HCT116 (cell line): ENCODE results near the gene SGSH. TPM values are rescaled to one million over a fixed set of nuclear protein-coding genes. Genes with fewer than 3 reads are reported as not detected.
A peak's percentile ranks its signal among the peaks of the same experiment; 100 is the strongest.

Experiments used
- ATAC-seq: fragments of 200-7000 bp; cut with Tn5 transposase; 2 replicates; pipeline ENCODE4 v1.9.1; 2020; ENCODE audit warnings: mild to moderate bottlenecking, moderate library complexity
- BruUV-seq: library from RNA; stranded (reverse); fragments of 400-500 nt; replicated peaks from 2 replicates; lab custom pipeline; 2021; lab: Mats Ljungman, UMichigan
- CTCF ChIA-PET: fragments of 300-600 bp; sonication (Branson Sonifier 250); formaldehyde crosslinking; loops from one replicate; lab custom pipeline; 2021; ENCODE audit warnings: antibody characterized with exemption; lab: Charles Lee
- POLR2A ChIA-PET: fragments of 300-600, 350-600 bp; sonication (Branson Sonifier 250); formaldehyde crosslinking; loops from one replicate; lab custom pipeline; 2021; ENCODE audit warnings: antibody characterized with exemption; lab: Charles Lee
- RAD21 ChIA-PET, 2 experiments: fragments of 300-600 bp; sonication (Branson Sonifier 250); formaldehyde crosslinking; loops; one replicate each; lab custom pipeline; 2023; ENCODE audit warnings: low total read pairs in 2 of 2; ENCODE audit not compliant: uncharacterized antibody in 2 of 2, unreplicated experiment in 2 of 2, low non-redundant PET in 1 of 2; lab: Charles Lee
- DNase-seq: peaks from one replicate; pipeline ENCODE4 v3.0.0-alpha.2; 2010; ENCODE audit warnings: low read depth, low spot score
- H2AFZ ChIP-seq: fragments of 200-600 bp; shearing (Covaris generic), sonication (generic); 2 replicates; pipeline ENCODE4 v1.6.1; 2017; ENCODE audit warnings: low read depth, mixed run types, mixed read lengths, antibody characterized with exemption, low read length; ENCODE audit not compliant: poor library complexity, severe bottlenecking
- H3K27ac ChIP-seq: 2 replicates; pipeline ENCODE4 v1.5.1; 2012; ENCODE audit warnings: low read depth, low read length
- H3K27me3 ChIP-seq: fragments of 200-600 bp; sonication (generic); 2 replicates; pipeline ENCODE4 v1.6.1; 2016; ENCODE audit warnings: mixed run types, low read length, mixed read lengths; ENCODE audit not compliant: insufficient read depth
- H3K36me3 ChIP-seq, 2 experiments: fragments of 200-500 bp in 1 of 2; fragments of 200-600 bp in 1 of 2; sonication (Bioruptor generic) in 1 of 2; sonication (generic) in 1 of 2; 2 replicates each; pipeline versions ENCODE4 v1.5.1 to v1.6.1; 2014 to 2016; ENCODE audit warnings: low read length in 2 of 2, inconsistent platforms in 1 of 2, mixed read lengths in 1 of 2, mixed run types in 1 of 2; ENCODE audit not compliant: insufficient read depth in 2 of 2, control insufficient read depth in 1 of 2
- H3K4me1 ChIP-seq, 2 experiments: fragments of 200-600 bp in 1 of 2; sonication (generic) in 1 of 2; 2 replicates each; pipeline versions ENCODE4 v1.5.1 to v1.6.1; 2012 to 2017; ENCODE audit warnings: low read length in 2 of 2, inconsistent platforms in 1 of 2, mild to moderate bottlenecking in 1 of 2, mixed read lengths in 1 of 2, mixed run types in 1 of 2, moderate library complexity in 1 of 2; ENCODE audit not compliant: insufficient read depth in 2 of 2, control insufficient read depth in 1 of 2
- H3K4me2 ChIP-seq: fragments of 200-600 bp; sonication (generic); 2 replicates; pipeline ENCODE4 v1.6.1; 2017; ENCODE audit warnings: mixed run types, low read length, mixed read lengths
- H3K4me3 ChIP-seq, 2 experiments: fragments of 200-600 bp in 1 of 2; sonication (generic) in 1 of 2; replicated peaks in 1 of 2; 2 replicates each; pipeline ENCODE4 v1.5.1; 2011 to 2016; ENCODE audit warnings: low read length in 2 of 2, control low read depth in 1 of 2, low read depth in 1 of 2, mild to moderate bottlenecking in 1 of 2, mixed read lengths in 1 of 2, mixed run types in 1 of 2
- H3K79me2 ChIP-seq: fragments of 200-600 bp; sonication (generic); 2 replicates; pipeline ENCODE4 v1.6.1; 2017; ENCODE audit warnings: mild to moderate bottlenecking, mixed run types, low read length, moderate library complexity, mixed read lengths; ENCODE audit not compliant: insufficient read depth
- H3K9ac ChIP-seq: fragments of 200-600 bp; sonication (generic); 2 replicates; pipeline ENCODE4 v1.6.1; 2016; ENCODE audit warnings: low read length, mixed read lengths
- H3K9me2 ChIP-seq: fragments of 200-600 bp; sonication (generic), shearing (Covaris generic); 2 replicates; pipeline ENCODE4 v1.6.1; 2017; ENCODE audit warnings: mixed run types, mild to moderate bottlenecking, moderate library complexity; ENCODE audit not compliant: insufficient read depth
- H3K9me3 ChIP-seq, 2 experiments: fragments of 200-500 bp in 1 of 2; fragments of 200-600 bp in 1 of 2; sonication (Bioruptor generic) in 1 of 2; sonication (generic) in 1 of 2; 2 replicates each; pipeline ENCODE4 v1.6.1; 2014 to 2017; ENCODE audit warnings: low read length in 2 of 2, mixed read lengths in 2 of 2, inconsistent platforms in 1 of 2, low read depth in 1 of 2, mild to moderate bottlenecking in 1 of 2, mixed run types in 1 of 2, moderate library complexity in 1 of 2; ENCODE audit not compliant: control insufficient read depth in 1 of 2, insufficient read depth in 1 of 2
- H4K20me1 ChIP-seq: fragments of 200-600 bp; sonication (generic), shearing (Covaris generic); 2 replicates; pipeline ENCODE4 v1.6.1; 2017; ENCODE audit warnings: mixed run types, mild to moderate bottlenecking, moderate library complexity; ENCODE audit not compliant: insufficient read depth
- ELF1 ChIP-seq: IDR thresholded peaks from 2 replicates; pipeline ENCODE4 v1.6.1; 2012; ENCODE audit warnings: low read depth, borderline replicate concordance
- EZH2phosphoT487 ChIP-seq: fragments of 200-600 bp; IDR thresholded peaks from 2 replicates; pipeline ENCODE4 v1.6.1; 2018; ENCODE audit warnings: antibody characterized with exemption, borderline replicate concordance
- JUND ChIP-seq: IDR thresholded peaks from 2 replicates; pipeline ENCODE4 v1.6.1; 2012
- POLR2A ChIP-seq: IDR thresholded peaks from 2 replicates; pipeline ENCODE4 v1.7.0; 2011; ENCODE audit warnings: borderline replicate concordance; ENCODE audit not compliant: insufficient read depth, insufficient read length; ENCODE audit errors: extremely low read depth
- POLR2AphosphoS5 ChIP-seq: IDR thresholded peaks from 2 replicates; pipeline ENCODE4 v1.6.1; 2011; ENCODE audit warnings: mild to moderate bottlenecking, low read depth, low read length, moderate library complexity
- SP1 ChIP-seq: IDR thresholded peaks from 2 replicates; pipeline ENCODE4 v1.6.1; 2012; ENCODE audit warnings: low read depth
- TCF7L2 ChIP-seq: IDR thresholded peaks from 2 replicates; pipeline ENCODE4 v1.7.0; 2011; ENCODE audit warnings: borderline replicate concordance, inconsistent platforms; ENCODE audit not compliant: insufficient read depth, insufficient read length; ENCODE audit errors: extremely low read depth
- YY1 ChIP-seq: IDR thresholded peaks from 2 replicates; pipeline ENCODE4 v1.6.1; 2011; ENCODE audit warnings: low read length, low read depth, moderate library complexity, mild to moderate bottlenecking; ENCODE audit not compliant: insufficient replicate concordance; ENCODE audit errors: extremely low read depth
- ZFX ChIP-seq: fragments of 450-650 bp; IDR thresholded peaks from 2 replicates; pipeline ENCODE4 v1.6.1; 2017
- intact Hi-C: fragments of 100-400 bp; cut with micrococcal nuclease; formaldehyde crosslinking; loops from 2 replicates; pipeline ENCODE4 v1.10.0; 2022
- total RNA-seq: library from RNA; stranded (reverse); gene quantifications from one replicate; pipeline ENCODE4 v1.2.1, GENCODE V29; 2021; ENCODE audit not compliant: unreplicated experiment
- TF ChIP-seq, protein P1 (sequence below): IDR thresholded peaks from 2 replicates; pipeline ENCODE4 v1.6.1; 2011; ENCODE audit warnings: mild to moderate bottlenecking, low read length, moderate library complexity; ENCODE audit not compliant: insufficient replicate concordance; ENCODE audit errors: extremely low read depth
- TF ChIP-seq, protein P2 (sequence below): IDR thresholded peaks from 2 replicates; pipeline ENCODE4 v1.6.1; 2012

The SGSH gene
- total RNA-seq, 1 experiment from 2014 or later = 34.4 TPM

DNA sequence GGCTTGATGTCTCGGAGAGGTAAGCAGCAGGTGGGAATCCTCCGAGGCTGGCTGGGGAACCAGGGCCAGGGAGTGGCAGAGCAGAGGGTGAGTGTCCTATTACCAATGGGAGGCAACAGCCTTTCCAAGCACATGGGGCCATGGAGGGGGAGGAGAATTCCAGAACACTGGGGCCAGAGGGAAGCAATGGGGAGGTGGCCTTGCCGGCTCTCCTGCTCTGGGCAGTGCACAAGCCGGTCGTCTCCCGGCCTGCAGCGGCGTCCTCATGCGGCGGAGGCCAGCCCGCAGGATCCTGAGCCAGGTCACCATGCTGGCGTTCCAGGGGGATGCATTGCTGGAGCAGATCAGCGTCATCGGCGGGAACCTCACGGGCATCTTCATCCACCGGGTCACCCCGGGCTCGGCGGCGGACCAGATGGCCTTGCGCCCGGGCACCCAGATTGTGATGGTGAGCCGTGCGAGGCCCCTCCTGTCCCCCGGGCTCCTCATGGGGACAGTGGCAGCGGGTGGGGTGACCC lies 21.9 kb downstream of the SGSH start:
- no peaks in the 10 kb centered on the region for H3K9me2 ChIP-seq
- no peaks in the 10 kb centered on the region; a peak in 1 of 4 replicates for H3K9me3 ChIP-seq
- TF ChIP-seq ELF1 (no peak), YY1 (no peak), EZH2phosphoT487 (no peak), TCF7L2 (no peak), POLR2AphosphoS5 (no peak), JUND (no peak), ZFX (no peak), SP1 (no peak), POLR2A (no peak)
- TF ChIP-seq, protein P1, sequence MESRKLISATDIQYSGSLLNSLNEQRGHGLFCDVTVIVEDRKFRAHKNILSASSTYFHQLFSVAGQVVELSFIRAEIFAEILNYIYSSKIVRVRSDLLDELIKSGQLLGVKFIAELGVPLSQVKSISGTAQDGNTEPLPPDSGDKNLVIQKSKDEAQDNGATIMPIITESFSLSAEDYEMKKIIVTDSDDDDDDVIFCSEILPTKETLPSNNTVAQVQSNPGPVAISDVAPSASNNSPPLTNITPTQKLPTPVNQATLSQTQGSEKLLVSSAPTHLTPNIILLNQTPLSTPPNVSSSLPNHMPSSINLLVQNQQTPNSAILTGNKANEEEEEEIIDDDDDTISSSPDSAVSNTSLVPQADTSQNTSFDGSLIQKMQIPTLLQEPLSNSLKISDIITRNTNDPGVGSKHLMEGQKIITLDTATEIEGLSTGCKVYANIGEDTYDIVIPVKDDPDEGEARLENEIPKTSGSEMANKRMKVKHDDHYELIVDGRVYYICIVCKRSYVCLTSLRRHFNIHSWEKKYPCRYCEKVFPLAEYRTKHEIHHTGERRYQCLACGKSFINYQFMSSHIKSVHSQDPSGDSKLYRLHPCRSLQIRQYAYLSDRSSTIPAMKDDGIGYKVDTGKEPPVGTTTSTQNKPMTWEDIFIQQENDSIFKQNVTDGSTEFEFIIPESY = no peak
- TF ChIP-seq, protein P2, sequence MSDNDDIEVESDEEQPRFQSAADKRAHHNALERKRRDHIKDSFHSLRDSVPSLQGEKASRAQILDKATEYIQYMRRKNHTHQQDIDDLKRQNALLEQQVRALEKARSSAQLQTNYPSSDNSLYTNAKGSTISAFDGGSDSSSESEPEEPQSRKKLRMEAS = no peak
- H3K4me3 ChIP-seq = no peak overlapping the region
- no peak overlapping the region for H2AFZ ChIP-seq
- BruUV-seq = no TSS peak
- ChIA-PET POLR2A (no interaction called here), RAD21 (no interaction called here), CTCF (no interaction called here)
- H3K9ac ChIP-seq = no peak overlapping the region
- H3K4me2 ChIP-seq = no peak overlapping the region
- intact Hi-C loops = no loop called here
- H3K27ac ChIP-seq = no peak overlapping the region
- H4K20me1 ChIP-seq = no peaks in the 10 kb centered on the region
- H3K36me3 ChIP-seq = no peaks in the 10 kb centered on the region
- H3K4me1 ChIP-seq = no peaks in the 10 kb centered on the region
- H3K79me2 ChIP-seq = no peaks in the 10 kb centered on the region
- ATAC-seq (peak; percentile 16; the same call in 1 of the 2 replicates), DNase-seq (no peak)
- no peaks in the 10 kb centered on the region for H3K27me3 ChIP-seq
